Right lobe of liver (tissue), 4 donors: ENCODE results near the gene SDHC.

Experiments used
- CTCF ChIP-seq, 4 donors: fragments of 200-600 bp in 3 of 4; fragments of 450-650 bp in 1 of 4; IDR thresholded peaks; one replicate each; pipeline versions ENCODE4 v1.5.1 to v1.8.0; 2016 to 2022; ENCODE audit warnings: antibody characterized with exemption in 4 of 4, mild to moderate bottlenecking in 2 of 4
- POLR2A ChIP-seq: fragments of 450-650 bp; IDR thresholded peaks from one replicate; pipeline ENCODE4 v1.6.1; 2017; ENCODE audit warnings: antibody characterized with exemption, mild to moderate bottlenecking
- donor health status: DM: no; HTN: no; CAD: no.
- donor health status: DM: no; HTN: no; CAD: no.
- donor health status: DM: no; HTN: yes; CAD: no.

- no peak for TF ChIP-seq CTCF (IDR thresholded peaks at IDR 0.05)
- no peak for TF ChIP-seq POLR2A
These were observed 45.1 kb downstream of the SDHC start for GRCh38 chr1:161359291-161359690.
